Mucosa of descending colon (tissue), 3 donors: ENCODE measurements around the gene MYB. TPM values are rescaled to one million over a fixed set of nuclear protein-coding genes. Genes with fewer than 3 reads are reported as not detected.

Experiments
- ATAC-seq: fragments of 200-7000 bp; cut with Tn5 transposase; one replicate; pipeline ENCODE4 v1.9.1; 2020; ENCODE audit warnings: mild to moderate bottlenecking, moderate library complexity
- DNase-seq, 3 donors: peaks; one replicate each; pipeline ENCODE4 v3.0.0-alpha.2; 2020
- H3K36me3 ChIP-seq: fragments of 200-600 bp; one replicate; pipeline ENCODE4 v1.8.0; 2021; ENCODE audit warnings: low read depth, mild to moderate bottlenecking
- H3K4me1 ChIP-seq: fragments of 200-600 bp; one replicate; pipeline ENCODE4 v1.8.0; 2021; ENCODE audit warnings: low read depth, mild to moderate bottlenecking
- H3K4me3 ChIP-seq: fragments of 200-600 bp; one replicate; pipeline ENCODE4 v1.8.0; 2021; ENCODE audit warnings: mild to moderate bottlenecking
- H3K9me3 ChIP-seq: fragments of 200-600 bp; one replicate; pipeline ENCODE4 v1.8.0; 2021; ENCODE audit warnings: mild to moderate bottlenecking
- CTCF ChIP-seq: fragments of 200-600 bp; IDR thresholded peaks from one replicate; pipeline ENCODE4 v1.8.0; 2022; ENCODE audit warnings: antibody characterized with exemption, mild to moderate bottlenecking
- intact Hi-C, 2 donors: fragments of 100-400 bp; cut with DNase I in 1 of 2; cut with micrococcal nuclease in 1 of 2; formaldehyde crosslinking; loops; one replicate each; pipeline versions ENCODE4 v1.11.0 to v1.11.1; 2022; cut with DNase I, micrococcal nuclease
- total RNA-seq, 3 donors: library from RNA; stranded (reverse); fragmentation: NEBNext Ultra II Directional in 2 of 3; extraction: Animal tissue kit (Norgen Biotek cat#: 25700) in 2 of 3; gene quantifications; one replicate each; pipeline versions ENCODE4 v1.2.1 to v1.2.4, GENCODE V29; 2021 to 2023
- donor health status: DM: no; HTN: no; CAD: no; lungs with moderate emphysema.
- donor health status: DM: no; HTN: no; CAD: no.
- donor health status: DM: no; HTN: yes; CAD: no.

MYB gene
- total RNA-seq, 3 donors from 2014 or later = 26.5 to 82.8 (median 56.3) TPM

GRCh38 chr6:135192256-135193174, 11.4 kb downstream of the MYB start:
- intact Hi-C loops = no loop called here
- Histone ChIP-seq H3K36me3 (peaks cover 6% of the 10 kb centered on the region), H3K4me1 (no peaks in the 10 kb centered on the region)

GRCh38 chr6:135193221-135193620, 12.1 kb downstream of the MYB start:
- H3K4me1 ChIP-seq = no peaks in the 10 kb centered on the region
- TF ChIP-seq CTCF = no peak
- DNase-seq (no peak), ATAC-seq (no peak)
- intact Hi-C loops = no loop called here
- H3K36me3 ChIP-seq = peaks cover 6% of the 10 kb centered on the region
- no peak overlapping the region for H3K4me3 ChIP-seq
- H3K9me3 ChIP-seq = no peaks in the 10 kb centered on the region

More at GRCh38 chr6:135192256-135193174, 11.4 kb downstream of the MYB start:
- DNase-seq (no peak), ATAC-seq (no peak)
- no peaks in the 10 kb centered on the region for H3K9me3 ChIP-seq
- no peak overlapping the region for H3K4me3 ChIP-seq
- no peak for TF ChIP-seq CTCF

- DNase-seq (no peak), ATAC-seq (no peak)
- no peaks in the 10 kb centered on the region for H3K9me3 ChIP-seq
- no peak overlapping the region for H3K4me3 ChIP-seq
- peaks cover 10% of the 10 kb centered on the region for H3K36me3 ChIP-seq
- intact Hi-C loops = no loop called here
- no peak for TF ChIP-seq CTCF
- H3K4me1 ChIP-seq = no peaks in the 10 kb centered on the region
Observed at GRCh38 chr6:135195041-135195440, 13.9 kb downstream of the MYB start.

GRCh38 chr6:135195522-135195921, 14.4 kb downstream of the MYB start:
- no peak for ATAC-seq
- intact Hi-C loops = no loop called here
- TF ChIP-seq CTCF = no peak
- no peak for DNase-seq
- Histone ChIP-seq H3K4me1 (no peaks in the 10 kb centered on the region), H3K36me3 (peaks cover 12% of the 10 kb centered on the region), H3K4me3 (no peak overlapping the region), H3K9me3 (no peaks in the 10 kb centered on the region)

- DNase-seq = no peak
- Histone ChIP-seq H3K9me3 (no peaks in the 10 kb centered on the region), H3K36me3 (peaks cover 12% of the 10 kb centered on the region), H3K4me3 (no peak overlapping the region), H3K4me1 (no peaks in the 10 kb centered on the region)
- intact Hi-C loops = no loop called here
- ATAC-seq = no peak
- no peak for TF ChIP-seq CTCF
Observed at GRCh38 chr6:135196739-135197510, 15.8 kb downstream of the MYB start.
